HFFc6 (cell line): ENCODE measurements around the gene CEACAM7. TPM values are rescaled to one million over a fixed set of nuclear protein-coding genes. Genes with fewer than 3 reads are reported as not detected.

ENCODE experiments used
- DNase-seq: peaks from one replicate; pipeline ENCODE4 v3.0.0-alpha.2; 2018
- H3K27ac Mint-ChIP-seq: 2 replicates; pipeline ENCODE4 v1.8.0; 2020; ENCODE audit warnings: mild to moderate bottlenecking, mixed read lengths
- H3K27me3 Mint-ChIP-seq: 2 replicates; pipeline ENCODE4 v1.8.0; 2021; ENCODE audit warnings: mild to moderate bottlenecking, moderate library complexity, mixed read lengths; ENCODE audit not compliant: insufficient read depth
- H3K36me3 Mint-ChIP-seq: 2 replicates; pipeline ENCODE4 v1.8.0; 2021; ENCODE audit warnings: low read depth, mixed read lengths
- H3K4me1 Mint-ChIP-seq: 2 replicates; pipeline ENCODE4 v1.8.0; 2020; ENCODE audit warnings: low read depth, mixed read lengths
- H3K4me3 Mint-ChIP-seq: 2 replicates; pipeline ENCODE4 v1.8.0; 2020; ENCODE audit warnings: mild to moderate bottlenecking, moderate library complexity, mixed read lengths
- H3K9me3 Mint-ChIP-seq: 2 replicates; pipeline ENCODE4 v1.8.0; 2020; ENCODE audit warnings: mild to moderate bottlenecking, mixed read lengths
- CTCF ChIP-seq: fragments of 200-600 bp; sonication (generic); IDR thresholded peaks from 2 replicates; pipeline ENCODE4 v1.5.0; 2021; ENCODE audit warnings: antibody characterized with exemption, mild to moderate bottlenecking
- total RNA-seq, 6 experiments: library from RNA; stranded (reverse); fragmentation: NEBNext Ultra II Directional; extraction: Animal tissue kit (Norgen Biotek cat#: 25700); gene quantifications; 2 replicates in 1 of 6; 3 replicates in 5 of 6; pipeline ENCODE4 v1.2.3, GENCODE V29; 2021

The CEACAM7 gene
- total RNA-seq, 6 experiments from 2014 or later = not detected

DNA sequence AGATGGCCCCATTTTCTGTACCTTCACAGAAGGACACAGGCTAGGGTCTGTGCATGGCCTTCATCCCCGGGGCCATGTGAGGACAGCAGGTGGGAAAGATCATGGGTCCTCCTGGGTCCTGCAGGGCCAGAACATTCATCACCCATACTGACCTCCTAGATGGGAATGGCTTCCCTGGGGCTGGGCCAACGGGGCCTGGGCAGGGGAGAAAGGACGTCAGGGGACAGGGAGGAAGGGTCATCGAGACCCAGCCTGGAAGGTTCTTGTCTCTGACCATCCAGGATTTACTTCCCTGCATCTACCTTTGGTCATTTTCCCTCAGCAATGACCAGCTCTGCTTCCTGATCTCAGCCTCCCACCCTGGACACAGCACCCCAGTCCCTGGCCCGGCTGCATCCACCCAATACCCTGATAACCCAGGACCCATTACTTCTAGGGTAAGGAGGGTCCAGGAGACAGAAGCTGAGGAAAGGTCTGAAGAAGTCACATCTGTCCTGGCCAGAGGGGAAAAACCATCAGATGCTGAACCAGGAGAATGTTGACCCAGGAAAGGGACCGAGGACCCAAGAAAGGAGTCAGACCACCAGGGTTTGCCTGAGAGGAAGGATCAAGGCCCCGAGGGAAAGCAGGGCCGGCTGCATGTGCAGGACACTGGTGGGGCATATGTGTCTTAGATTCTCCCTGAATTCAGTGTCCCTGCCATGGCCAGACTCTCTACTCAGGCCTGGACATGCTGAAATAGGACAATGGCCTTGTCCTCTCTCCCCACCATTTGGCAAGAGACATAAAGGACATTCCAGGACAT lies 7.0 kb upstream of the CEACAM7 start:
- Mint-ChIP-seq H3K4me3 (no peak overlapping the region), H3K27ac (no peak overlapping the region), H3K36me3 (no peaks in the 10 kb centered on the region), H3K9me3 (no peaks in the 10 kb centered on the region), H3K27me3 (peaks cover 10% of the 10 kb centered on the region), H3K4me1 (no peaks in the 10 kb centered on the region)
- no peak for DNase-seq
- TF ChIP-seq CTCF = no peak

GRCh38 chr19:41694196-41694595 lies 6.1 kb upstream of the CEACAM7 start:
- no peaks in the 10 kb centered on the region for H3K36me3 Mint-ChIP-seq
- peaks cover 16% of the 10 kb centered on the region for H3K27me3 Mint-ChIP-seq
- H3K4me3 Mint-ChIP-seq = no peak overlapping the region
- no peaks in the 10 kb centered on the region for H3K9me3 Mint-ChIP-seq
- H3K27ac Mint-ChIP-seq = no peak overlapping the region
- no peak for TF ChIP-seq CTCF
- H3K4me1 Mint-ChIP-seq = no peaks in the 10 kb centered on the region
- DNase-seq = no peak

DNA sequence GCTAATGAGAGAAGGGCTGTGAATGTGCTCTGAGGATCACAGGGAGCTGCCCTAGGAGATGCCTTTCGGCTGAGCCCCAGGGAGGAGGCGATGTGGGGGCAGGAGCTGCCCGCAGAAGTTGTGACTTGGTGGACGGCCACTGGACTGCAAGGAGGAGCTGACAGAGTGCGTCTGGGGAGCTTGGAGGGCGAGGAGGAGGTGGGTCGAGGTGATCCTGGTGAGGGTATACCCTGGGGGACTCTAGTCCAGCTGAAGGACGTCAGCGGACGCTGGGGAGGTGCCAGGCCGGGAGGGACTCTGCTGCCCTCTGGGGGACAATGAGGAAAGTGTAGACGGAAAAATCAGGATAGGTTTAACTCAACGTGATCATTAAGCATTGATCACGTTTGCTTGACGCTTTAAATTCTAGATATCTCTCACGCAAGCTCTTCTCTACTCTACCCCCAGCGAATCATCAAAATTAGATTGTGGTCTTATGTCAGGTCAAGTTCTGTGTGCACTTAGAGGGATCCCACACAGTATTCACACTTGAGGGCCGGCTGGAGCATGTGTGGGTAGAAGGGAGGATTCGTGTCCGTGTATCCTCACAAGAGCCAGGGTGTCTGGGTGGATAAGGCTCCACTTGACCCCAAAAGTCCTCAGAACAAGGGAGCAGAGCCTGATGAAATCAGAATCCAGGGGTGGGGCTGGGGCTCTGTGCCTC lies 3.3 kb upstream of the CEACAM7 start:
- H3K9me3 Mint-ChIP-seq = no peaks in the 10 kb centered on the region
- H3K36me3 Mint-ChIP-seq = no peaks in the 10 kb centered on the region
- H3K4me1 Mint-ChIP-seq = no peaks in the 10 kb centered on the region
- DNase-seq = no peak
- TF ChIP-seq CTCF = peak; percentile 75
- H3K27ac Mint-ChIP-seq = no peak overlapping the region
- H3K4me3 Mint-ChIP-seq = no peak overlapping the region
- peaks cover 24% of the 10 kb centered on the region for H3K27me3 Mint-ChIP-seq

GRCh38 chr19:41690801-41691065 lies 2.7 kb upstream of the CEACAM7 start:
- Mint-ChIP-seq H3K9me3 (no peaks in the 10 kb centered on the region), H3K27me3 (peaks cover 22% of the 10 kb centered on the region), H3K4me3 (no peak overlapping the region), H3K4me1 (no peaks in the 10 kb centered on the region), H3K27ac (no peak overlapping the region), H3K36me3 (no peaks in the 10 kb centered on the region)
- no peak for TF ChIP-seq CTCF
- DNase-seq = no peak

DNA sequence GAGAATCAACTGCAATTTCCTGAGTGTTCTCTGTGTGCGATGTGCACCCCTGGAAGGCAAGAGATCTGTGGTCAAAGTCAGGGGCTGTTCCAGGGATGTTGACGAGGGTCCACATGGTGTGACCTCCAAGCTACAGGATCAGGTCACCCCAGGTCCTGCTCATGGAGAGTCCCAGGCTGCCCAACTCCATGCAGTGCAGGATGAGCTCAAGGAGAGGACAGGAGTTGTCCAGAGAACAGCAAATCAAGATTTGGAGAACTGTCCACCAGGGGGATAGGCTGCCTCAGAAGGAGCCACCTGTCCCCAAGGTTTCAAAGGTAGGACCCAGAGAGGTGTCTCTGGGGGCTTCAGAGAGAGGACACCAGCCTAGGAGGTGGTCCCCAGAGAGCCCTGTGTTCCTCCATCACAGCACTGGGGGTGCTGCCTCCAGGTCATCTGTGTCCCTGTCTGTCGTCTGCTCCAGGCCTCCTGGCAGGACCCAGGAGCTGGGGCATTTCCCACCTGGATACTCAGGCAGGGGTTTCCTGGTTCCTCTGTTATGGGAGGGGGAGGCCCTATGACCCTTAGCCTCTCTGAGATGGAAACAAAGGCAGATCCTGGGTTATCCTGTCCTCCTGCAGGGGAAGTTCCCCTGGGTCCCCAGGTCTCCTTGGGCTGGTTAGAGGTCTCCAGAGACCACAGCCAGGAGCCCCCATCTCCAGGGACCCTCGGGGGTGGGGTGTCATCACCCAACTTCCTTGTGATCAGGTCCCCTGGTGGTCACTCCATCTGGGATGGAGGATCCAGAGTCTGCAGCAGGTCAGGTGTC lies 2.1 kb upstream of the CEACAM7 start:
- Mint-ChIP-seq H3K27me3 (peaks cover 20% of the 10 kb centered on the region), H3K9me3 (no peaks in the 10 kb centered on the region), H3K4me3 (no peak overlapping the region), H3K27ac (no peak overlapping the region), H3K36me3 (no peaks in the 10 kb centered on the region), H3K4me1 (no peaks in the 10 kb centered on the region)
- no peak for DNase-seq
- TF ChIP-seq CTCF = no peak; the same call in 1 of the 2 replicates
